Lower leg skin (tissue), 3 donors: ENCODE results near the gene ALDH3B2.

Experiments used
- POLR2A ChIP-seq, 2 donors: fragments of 450-650 bp; IDR thresholded peaks; one replicate each; pipeline ENCODE4 v1.6.1; 2016 to 2017; ENCODE audit warnings: antibody characterized with exemption in 2 of 2, mild to moderate bottlenecking in 1 of 2, moderate library complexity in 1 of 2
- TF ChIP-seq, protein P1 (sequence below), 3 donors: fragments of 450-650 bp; IDR thresholded peaks; one replicate each; pipeline ENCODE4 v1.5.1; 2016; ENCODE audit warnings: antibody characterized with exemption in 3 of 3, mild to moderate bottlenecking in 3 of 3, moderate library complexity in 2 of 3

DNA sequence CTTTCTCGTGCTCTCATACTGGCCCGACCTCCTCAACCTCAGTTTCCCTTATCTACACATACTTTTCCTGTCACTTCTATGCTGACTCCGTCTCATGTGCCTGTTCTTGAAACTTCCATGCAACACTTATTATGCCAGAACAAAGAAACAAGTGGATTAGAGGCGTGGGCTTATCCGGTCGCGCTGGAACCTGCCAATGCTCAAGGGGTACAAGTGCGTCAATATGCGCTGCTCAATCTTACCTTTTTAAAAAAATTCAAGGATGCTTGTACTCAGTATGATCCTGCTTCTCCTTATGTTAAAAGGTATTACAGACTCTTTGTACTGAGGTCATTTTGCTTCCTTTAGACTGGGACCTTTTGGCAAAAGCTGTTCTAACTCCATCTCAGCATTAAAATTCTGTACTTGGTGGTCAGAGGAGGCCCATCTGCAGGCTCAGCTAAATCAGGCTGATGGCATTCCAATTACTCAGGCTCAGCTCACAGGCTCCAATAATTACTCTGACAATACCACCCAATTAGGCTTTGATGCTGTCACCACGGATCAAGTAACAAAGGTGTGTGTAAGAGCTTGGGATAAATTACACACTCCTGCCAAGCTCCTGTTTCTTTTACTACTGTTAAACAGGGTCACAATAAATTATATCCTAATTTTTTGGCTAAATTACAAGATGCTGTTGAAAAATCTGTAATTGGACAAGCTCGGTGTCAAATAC lies 26.3 kb upstream of the ALDH3B2 start:
- TF ChIP-seq, protein P1, sequence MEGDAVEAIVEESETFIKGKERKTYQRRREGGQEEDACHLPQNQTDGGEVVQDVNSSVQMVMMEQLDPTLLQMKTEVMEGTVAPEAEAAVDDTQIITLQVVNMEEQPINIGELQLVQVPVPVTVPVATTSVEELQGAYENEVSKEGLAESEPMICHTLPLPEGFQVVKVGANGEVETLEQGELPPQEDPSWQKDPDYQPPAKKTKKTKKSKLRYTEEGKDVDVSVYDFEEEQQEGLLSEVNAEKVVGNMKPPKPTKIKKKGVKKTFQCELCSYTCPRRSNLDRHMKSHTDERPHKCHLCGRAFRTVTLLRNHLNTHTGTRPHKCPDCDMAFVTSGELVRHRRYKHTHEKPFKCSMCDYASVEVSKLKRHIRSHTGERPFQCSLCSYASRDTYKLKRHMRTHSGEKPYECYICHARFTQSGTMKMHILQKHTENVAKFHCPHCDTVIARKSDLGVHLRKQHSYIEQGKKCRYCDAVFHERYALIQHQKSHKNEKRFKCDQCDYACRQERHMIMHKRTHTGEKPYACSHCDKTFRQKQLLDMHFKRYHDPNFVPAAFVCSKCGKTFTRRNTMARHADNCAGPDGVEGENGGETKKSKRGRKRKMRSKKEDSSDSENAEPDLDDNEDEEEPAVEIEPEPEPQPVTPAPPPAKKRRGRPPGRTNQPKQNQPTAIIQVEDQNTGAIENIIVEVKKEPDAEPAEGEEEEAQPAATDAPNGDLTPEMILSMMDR (IDR thresholded peaks at IDR 0.05), result no peak
- TF ChIP-seq POLR2A (IDR thresholded peaks at IDR 0.05), result no peak
